Activated CD8-positive, alpha-beta memory T cell treated with anti-CD3 and anti-CD28 coated beads, Interleukin-2, amount 10 ng/mL, durations not matched to agents 7 days and 5 days (primary cell): ENCODE data around the gene KCNK1. TPM values are rescaled to one million over a fixed set of nuclear protein-coding genes. Genes with fewer than 3 reads are reported as not detected.
"Not testable (repeated sequence)": the region's sequence is repeated elsewhere in the genome, so short reads cannot be mapped to it uniquely, and the experiment has no call there.

Source experiments
- ATAC-seq: fragments of 150-1000 bp; cut with Tn5 transposase; one replicate; pipeline ENCODE4 v1.10.0; 2021; ENCODE audit warnings: moderate library complexity
- CTCF ChIA-PET: fragments of 350-600 bp; sonication (Branson Sonifier 250); formaldehyde crosslinking; loops from one replicate; lab custom pipeline; 2021; ENCODE audit warnings: antibody characterized with exemption; lab: Charles Lee
- DNase-seq: peaks from one replicate; pipeline ENCODE4 v3.0.0-alpha.2; 2020
- H3K27ac Mint-ChIP-seq: one replicate; pipeline ENCODE4 v1.8.0; 2021; ENCODE audit warnings: mild to moderate bottlenecking, mixed read lengths
- H3K27me3 Mint-ChIP-seq: one replicate; pipeline ENCODE4 v1.8.0; 2021; ENCODE audit warnings: mixed read lengths
- H3K36me3 Mint-ChIP-seq: one replicate; pipeline ENCODE4 v1.8.0; 2021; ENCODE audit warnings: mild to moderate bottlenecking, mixed read lengths
- H3K4me1 Mint-ChIP-seq: one replicate; pipeline ENCODE4 v1.8.0; 2021; ENCODE audit warnings: mixed read lengths
- H3K4me3 Mint-ChIP-seq: one replicate; pipeline ENCODE4 v1.8.0; 2021; ENCODE audit warnings: mild to moderate bottlenecking, moderate library complexity, mixed read lengths
- H3K9me3 Mint-ChIP-seq: one replicate; pipeline ENCODE4 v1.8.0; 2022; ENCODE audit warnings: low read depth, mixed read lengths
- total RNA-seq, 2 experiments: library from RNA; stranded (reverse); gene quantifications; one replicate each; pipeline ENCODE4 v1.2.3, GENCODE V29; 2021

KCNK1 gene
- total RNA-seq, 2 experiments from 2014 or later: 0.61 to 1.5 TPM

DNA sequence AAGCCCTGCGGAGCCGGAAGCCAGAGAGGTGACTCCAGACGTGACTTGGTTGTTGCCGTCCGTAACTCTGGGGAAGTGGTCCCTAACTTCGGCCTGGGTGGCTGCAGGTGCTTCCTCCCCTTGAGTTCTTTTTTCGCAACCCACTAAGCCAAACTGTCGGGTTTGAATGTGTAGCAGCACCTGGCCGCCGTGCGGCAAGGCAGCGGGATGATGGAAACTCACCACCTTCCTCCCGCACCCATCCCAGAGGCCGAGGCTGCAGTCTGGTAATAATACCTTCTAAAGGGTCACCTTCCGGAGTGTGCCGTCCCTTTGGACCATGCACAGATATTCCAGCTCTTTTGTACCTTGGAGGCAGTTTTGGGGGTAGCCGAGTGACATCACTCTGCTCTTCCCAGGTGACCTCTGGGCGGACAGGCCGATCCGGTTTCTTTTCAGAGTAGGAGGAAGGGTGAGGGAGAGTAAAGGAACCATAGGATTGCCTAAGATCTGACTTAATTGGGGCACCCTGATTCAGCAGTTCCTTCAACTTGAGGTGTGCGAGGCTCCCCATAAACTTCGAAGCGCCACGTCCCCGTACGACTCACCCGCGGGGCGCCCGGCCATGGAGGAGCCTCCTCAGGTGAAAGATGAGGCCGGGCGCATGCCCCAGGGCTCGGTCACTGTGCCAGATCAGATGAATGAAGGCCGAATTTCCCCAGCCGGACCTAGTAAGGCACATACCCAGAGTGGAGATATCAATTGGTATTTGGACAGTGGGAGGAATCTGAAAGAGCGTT lies 1.0 kb downstream of the KCNK1 start:
- peak overlapping the region; percentile 55 for H3K4me3 Mint-ChIP-seq
- CTCF ChIA-PET: no interaction called here
- no peak overlapping the region for H3K27ac Mint-ChIP-seq
- peaks cover 1% of the 10 kb centered on the region for H3K4me1 Mint-ChIP-seq
- peaks cover 2% of the 10 kb centered on the region for H3K36me3 Mint-ChIP-seq
- DNase-seq (no peak), ATAC-seq (no peak)
- H3K27me3 Mint-ChIP-seq: peaks cover 65% of the 10 kb centered on the region
- no peaks in the 10 kb centered on the region for H3K9me3 Mint-ChIP-seq

GRCh38 chr1:233615571-233615970 lies 1.7 kb downstream of the KCNK1 start:
- no peak for DNase-seq
- H3K9me3 Mint-ChIP-seq: no peaks in the 10 kb centered on the region
- H3K27ac Mint-ChIP-seq: no peak overlapping the region
- CTCF ChIA-PET: no interaction called here
- peaks cover 1% of the 10 kb centered on the region for H3K4me1 Mint-ChIP-seq
- peaks cover 2% of the 10 kb centered on the region for H3K36me3 Mint-ChIP-seq
- H3K4me3 Mint-ChIP-seq: peak overlapping the region; percentile 55
- peaks cover 63% of the 10 kb centered on the region for H3K27me3 Mint-ChIP-seq
- ATAC-seq: no peak

DNA sequence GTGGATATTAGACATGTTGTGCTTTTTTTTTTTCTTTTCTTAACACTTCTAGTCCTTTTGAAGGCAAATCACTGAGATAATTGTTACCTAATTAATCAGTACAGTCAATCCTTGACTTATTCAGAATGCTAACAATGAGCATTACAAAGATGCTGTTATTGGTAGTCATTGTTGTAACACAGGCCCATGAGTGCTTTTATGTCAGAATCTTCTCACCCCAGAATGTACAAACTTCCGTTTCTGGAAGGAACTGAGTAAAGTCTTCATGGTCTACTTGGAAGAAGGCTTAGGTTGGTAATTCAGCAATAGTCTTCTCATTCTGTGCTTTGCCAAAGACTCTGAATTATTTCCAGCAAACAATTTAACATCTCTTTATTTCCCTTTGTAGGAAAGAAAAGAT lies 3.1 kb downstream of the KCNK1 start:
- CTCF ChIA-PET: no interaction called here
- peaks cover 1% of the 10 kb centered on the region for H3K4me1 Mint-ChIP-seq
- ATAC-seq (no peak), DNase-seq (no peak)
- H3K4me3 Mint-ChIP-seq: no peak overlapping the region
- H3K36me3 Mint-ChIP-seq: peaks cover 2% of the 10 kb centered on the region
- H3K27me3 Mint-ChIP-seq: peaks cover 57% of the 10 kb centered on the region
- H3K27ac Mint-ChIP-seq: no peak overlapping the region
- H3K9me3 Mint-ChIP-seq: no peaks in the 10 kb centered on the region

- CTCF ChIA-PET, H3K27ac Mint-ChIP-seq, H3K4me3 Mint-ChIP-seq, H3K9me3 Mint-ChIP-seq, H3K36me3 Mint-ChIP-seq, ATAC-seq, H3K4me1 Mint-ChIP-seq, DNase-seq: not testable (repeated sequence)
- H3K27me3 Mint-ChIP-seq: peaks cover 49% of the 10 kb centered on the region
Measured at GRCh38 chr1:233619414-233619813, 5.5 kb downstream of the KCNK1 start.

DNA sequence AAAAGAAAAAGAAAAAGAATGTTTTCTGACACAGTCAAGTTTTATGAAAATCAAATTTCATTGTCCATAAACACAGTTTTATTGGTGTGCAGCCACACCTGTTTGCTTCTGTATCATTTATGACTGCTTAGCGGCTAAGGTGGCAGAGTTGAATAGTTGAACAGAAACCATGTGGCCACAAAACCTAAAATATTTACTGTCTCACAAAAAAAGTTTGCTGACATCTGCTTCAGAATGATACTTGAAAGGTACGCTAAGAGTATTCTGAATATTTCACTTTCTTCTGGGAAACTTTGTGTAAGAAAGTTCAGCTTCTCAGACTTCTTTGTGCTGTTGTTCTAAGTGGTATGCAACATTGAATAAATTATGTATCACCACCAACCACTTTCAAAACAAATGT lies 6.2 kb downstream of the KCNK1 start:
- no peak for DNase-seq
- no peaks in the 10 kb centered on the region for H3K4me1 Mint-ChIP-seq
- ATAC-seq: no peak
- no peak overlapping the region for H3K4me3 Mint-ChIP-seq
- peaks cover 43% of the 10 kb centered on the region for H3K27me3 Mint-ChIP-seq
- CTCF ChIA-PET: no interaction called here
- H3K9me3 Mint-ChIP-seq: no peaks in the 10 kb centered on the region
- peaks cover 2% of the 10 kb centered on the region for H3K36me3 Mint-ChIP-seq
- no peak overlapping the region for H3K27ac Mint-ChIP-seq

GRCh38 chr1:233621923-233622322 lies 8.0 kb downstream of the KCNK1 start:
- no peaks in the 10 kb centered on the region for H3K9me3 Mint-ChIP-seq
- H3K4me1 Mint-ChIP-seq: no peaks in the 10 kb centered on the region
- H3K27ac Mint-ChIP-seq: no peak overlapping the region
- no peak for DNase-seq
- peaks cover 25% of the 10 kb centered on the region for H3K27me3 Mint-ChIP-seq
- ATAC-seq: no peak
- CTCF ChIA-PET: no interaction called here
- H3K4me3 Mint-ChIP-seq: no peak overlapping the region
- peaks cover 2% of the 10 kb centered on the region for H3K36me3 Mint-ChIP-seq

GRCh38 chr1:233624289-233624688 lies 10.4 kb downstream of the KCNK1 start:
- Mint-ChIP-seq H3K4me1 (no peaks in the 10 kb centered on the region), H3K36me3 (peaks cover under 1% of the 10 kb centered on the region), H3K4me3 (no peak overlapping the region), H3K9me3 (no peaks in the 10 kb centered on the region), H3K27me3 (peaks cover 13% of the 10 kb centered on the region), H3K27ac (no peak overlapping the region)
- CTCF ChIA-PET: no interaction called here
- no peak for ATAC-seq
- no peak for DNase-seq

GRCh38 chr1:233625087-233625486 lies 11.2 kb downstream of the KCNK1 start:
- no peaks in the 10 kb centered on the region for H3K4me1 Mint-ChIP-seq
- no peak overlapping the region for H3K4me3 Mint-ChIP-seq
- ATAC-seq (no peak), DNase-seq (no peak)
- no peak overlapping the region for H3K27ac Mint-ChIP-seq
- H3K9me3 Mint-ChIP-seq: no peaks in the 10 kb centered on the region
- H3K36me3 Mint-ChIP-seq: no peaks in the 10 kb centered on the region
- CTCF ChIA-PET: no interaction called here
- peaks cover 16% of the 10 kb centered on the region for H3K27me3 Mint-ChIP-seq

DNA sequence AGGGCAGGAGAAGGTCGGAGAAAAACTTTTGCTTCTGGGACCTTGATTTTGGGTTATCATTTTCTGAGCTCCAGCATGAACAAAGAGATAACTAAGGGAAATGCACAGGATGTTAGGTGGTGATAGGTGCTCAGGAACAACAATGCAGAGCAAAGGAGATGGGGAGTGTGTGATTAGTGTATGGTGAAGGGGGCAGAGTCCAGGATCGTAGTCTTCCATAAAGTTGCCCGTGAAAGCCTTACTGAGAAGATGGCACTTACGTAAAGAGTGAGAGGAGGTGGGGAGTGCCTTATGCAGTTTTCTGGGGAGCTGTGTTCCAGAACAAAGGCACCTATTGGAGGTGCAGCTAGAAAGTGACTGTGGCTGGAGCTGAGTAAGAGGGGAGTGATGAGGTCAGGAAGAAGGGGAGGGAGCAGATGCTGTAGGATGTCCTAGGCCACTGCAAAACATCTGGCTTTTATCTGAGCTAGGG lies 11.6 kb downstream of the KCNK1 start:
- Mint-ChIP-seq H3K9me3 (no peaks in the 10 kb centered on the region), H3K27me3 (peaks cover 16% of the 10 kb centered on the region), H3K4me1 (no peaks in the 10 kb centered on the region), H3K27ac (no peak overlapping the region), H3K36me3 (no peaks in the 10 kb centered on the region), H3K4me3 (no peak overlapping the region)
- CTCF ChIA-PET: no interaction called here
- ATAC-seq: no peak
- no peak for DNase-seq

DNA sequence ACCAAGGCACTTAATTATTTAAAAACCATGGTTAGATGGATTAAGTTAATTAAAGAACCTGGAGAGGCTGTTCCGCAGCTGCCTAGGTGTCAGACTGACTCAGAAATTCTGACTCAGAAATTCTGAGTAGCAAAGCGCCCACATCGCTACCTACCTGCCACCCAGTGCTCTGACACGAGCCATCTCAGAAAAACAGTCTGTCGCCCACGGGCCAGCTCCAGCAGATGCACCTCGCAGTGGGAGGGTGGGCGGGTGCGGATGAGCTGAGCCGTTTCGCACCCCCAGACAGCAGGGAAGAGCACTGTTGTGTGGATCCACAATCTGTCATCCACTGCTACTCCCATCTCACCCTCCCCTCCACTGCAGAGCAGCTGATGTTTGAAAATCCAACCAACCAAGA lies 13.5 kb downstream of the KCNK1 start:
- H3K4me3 Mint-ChIP-seq: no peak overlapping the region
- H3K36me3 Mint-ChIP-seq: no peaks in the 10 kb centered on the region
- H3K27ac Mint-ChIP-seq: no peak overlapping the region
- CTCF ChIA-PET: no interaction called here
- H3K4me1 Mint-ChIP-seq: no peaks in the 10 kb centered on the region
- ATAC-seq (no peak), DNase-seq (no peak)
- peaks cover 13% of the 10 kb centered on the region for H3K27me3 Mint-ChIP-seq
- H3K9me3 Mint-ChIP-seq: no peaks in the 10 kb centered on the region

DNA sequence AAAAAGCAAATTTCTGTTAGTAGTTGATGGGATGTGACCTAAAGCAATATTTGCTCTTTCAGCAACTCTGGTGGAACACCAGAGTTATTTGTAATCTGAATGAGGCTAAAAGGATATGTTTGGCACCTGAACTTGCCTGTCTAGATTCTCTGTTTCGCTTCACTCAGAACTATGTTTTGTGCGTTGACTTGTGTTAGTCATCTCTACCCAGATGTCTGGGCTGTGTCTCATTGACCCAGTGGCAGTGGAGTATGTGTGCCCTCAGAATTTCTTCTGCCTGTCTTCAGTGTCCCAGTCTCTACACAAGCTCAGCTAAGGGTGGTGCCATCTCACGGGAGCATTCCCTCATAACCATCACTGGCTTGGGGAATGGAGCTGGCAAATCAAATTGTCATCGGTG lies 13.9 kb downstream of the KCNK1 start:
- Mint-ChIP-seq H3K4me1 (no peaks in the 10 kb centered on the region), H3K27ac (no peak overlapping the region), H3K27me3 (peaks cover 12% of the 10 kb centered on the region), H3K9me3 (no peaks in the 10 kb centered on the region), H3K36me3 (no peaks in the 10 kb centered on the region), H3K4me3 (no peak overlapping the region)
- CTCF ChIA-PET: no interaction called here
- no peak for DNase-seq
- ATAC-seq: no peak

DNA sequence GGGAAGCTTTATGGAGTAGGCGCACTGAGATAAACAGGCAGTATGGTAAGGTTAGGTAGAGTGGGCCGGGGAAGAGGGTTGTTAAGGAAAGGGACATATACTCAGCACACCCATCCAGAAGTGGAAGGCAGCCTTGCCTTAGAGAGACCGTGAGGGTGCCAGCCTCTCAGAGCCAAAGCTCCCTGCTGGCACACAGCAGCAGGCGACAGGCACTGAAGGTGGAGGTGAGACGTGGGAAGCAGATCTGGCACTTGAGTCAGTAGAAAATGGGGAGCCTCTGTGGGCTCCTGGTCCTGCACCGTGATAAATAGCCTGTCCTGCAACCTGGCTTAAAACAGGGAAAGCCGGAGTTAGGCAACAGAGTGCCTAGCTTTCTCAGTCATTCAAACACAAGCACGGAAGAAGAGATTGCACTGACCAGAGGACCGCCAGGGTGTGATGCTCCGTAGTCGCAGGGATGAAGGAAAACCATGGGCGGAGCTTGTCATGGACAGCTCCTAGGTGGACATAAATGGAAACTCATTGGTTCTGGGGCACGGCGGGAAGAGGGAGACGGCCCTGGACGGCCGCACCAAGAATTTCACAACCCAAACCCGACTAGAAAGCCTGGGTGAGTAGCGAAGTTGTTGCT lies 15.5 kb downstream of the KCNK1 start:
- no peak for ATAC-seq
- peaks cover 10% of the 10 kb centered on the region for H3K27me3 Mint-ChIP-seq
- CTCF ChIA-PET: no interaction called here

DNA sequence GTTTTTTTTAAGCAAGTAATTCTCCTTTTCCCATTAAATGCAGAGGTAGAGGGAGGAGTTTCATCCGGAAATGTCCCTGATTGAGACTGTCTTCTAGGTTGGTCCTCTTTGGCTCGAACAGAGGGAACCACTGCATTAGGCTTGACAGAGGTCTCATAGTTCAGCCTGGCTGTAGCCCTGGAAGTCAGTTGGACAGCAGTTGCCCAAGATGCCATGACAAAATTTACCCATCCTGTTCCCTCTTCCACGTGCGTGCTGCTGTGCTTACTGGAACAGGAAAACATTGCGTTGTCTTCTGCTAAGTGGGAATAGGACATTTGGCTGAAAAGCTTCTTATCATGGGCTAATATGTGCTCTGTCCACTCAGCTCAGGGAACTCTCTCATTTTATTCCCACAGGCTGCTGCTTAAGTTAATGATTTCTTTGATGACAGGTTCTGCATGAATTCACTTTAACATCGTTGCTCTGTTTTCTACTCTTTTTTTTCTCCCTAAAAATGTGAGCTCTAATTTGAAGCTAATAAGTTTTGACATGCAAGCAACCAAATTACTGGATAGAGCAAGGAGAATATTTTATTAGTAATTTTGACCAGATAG lies 18.0 kb downstream of the KCNK1 start:
- DNase-seq (no peak), ATAC-seq (no peak)
- peaks cover 16% of the 10 kb centered on the region for H3K27me3 Mint-ChIP-seq
- H3K27ac Mint-ChIP-seq: no peak overlapping the region
- H3K36me3 Mint-ChIP-seq: no peaks in the 10 kb centered on the region
- no peak overlapping the region for H3K4me3 Mint-ChIP-seq
- CTCF ChIA-PET: no interaction called here
- H3K9me3 Mint-ChIP-seq: no peaks in the 10 kb centered on the region
- no peaks in the 10 kb centered on the region for H3K4me1 Mint-ChIP-seq

More for the DNA sequence above, 15.5 kb downstream of the KCNK1 start:
- H3K4me3 Mint-ChIP-seq: no peak overlapping the region
- no peaks in the 10 kb centered on the region for H3K4me1 Mint-ChIP-seq
- no peaks in the 10 kb centered on the region for H3K36me3 Mint-ChIP-seq
- H3K9me3 Mint-ChIP-seq: no peaks in the 10 kb centered on the region
- no peak for DNase-seq
- H3K27ac Mint-ChIP-seq: no peak overlapping the region

DNA sequence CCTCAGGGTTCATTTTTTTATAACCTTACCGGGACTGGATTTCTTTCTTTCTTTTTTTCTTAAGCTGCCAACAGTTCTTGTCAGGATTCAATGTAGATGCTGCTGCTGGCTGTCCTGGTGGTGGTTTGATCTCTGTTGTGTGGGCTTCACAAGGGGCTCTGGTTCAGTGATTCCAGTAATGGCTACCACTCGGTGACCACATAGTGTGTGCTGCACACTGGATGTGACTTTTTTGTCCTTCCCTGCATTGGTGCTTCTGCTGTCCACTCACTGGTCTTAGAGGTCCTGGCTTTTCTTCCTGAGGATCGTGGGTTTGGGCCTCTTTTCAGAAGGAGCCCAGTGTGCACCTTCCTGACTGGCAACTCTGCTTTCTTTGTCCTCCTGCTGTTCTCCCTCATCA lies 18.5 kb downstream of the KCNK1 start:
- DNase-seq: no peak
- CTCF ChIA-PET: no interaction called here
- H3K4me1 Mint-ChIP-seq: no peaks in the 10 kb centered on the region
- peaks cover 16% of the 10 kb centered on the region for H3K27me3 Mint-ChIP-seq
- H3K4me3 Mint-ChIP-seq: no peak overlapping the region
- no peak overlapping the region for H3K27ac Mint-ChIP-seq
- no peaks in the 10 kb centered on the region for H3K9me3 Mint-ChIP-seq
- no peak for ATAC-seq
- no peaks in the 10 kb centered on the region for H3K36me3 Mint-ChIP-seq
